SK-N-MC (cell line): Measurements from ENCODE around the gene PSG2.
"Not testable (repeated sequence)": the region's sequence is repeated elsewhere in the genome, so short reads cannot be mapped to it uniquely, and the experiment has no call there.

ENCODE experiments used
- EZH2 ChIP-seq: fragments of 200-600 bp; sonication (generic); IDR thresholded peaks from one replicate; pipeline ENCODE4 v1.6.1; 2017; ENCODE audit warnings: antibody characterized with exemption
- POLR2AphosphoS5 ChIP-seq: IDR thresholded peaks from 2 replicates; pipeline ENCODE4 v1.6.1; 2012; ENCODE audit warnings: mild to moderate bottlenecking, low read depth, low read length, borderline replicate concordance

DNA sequence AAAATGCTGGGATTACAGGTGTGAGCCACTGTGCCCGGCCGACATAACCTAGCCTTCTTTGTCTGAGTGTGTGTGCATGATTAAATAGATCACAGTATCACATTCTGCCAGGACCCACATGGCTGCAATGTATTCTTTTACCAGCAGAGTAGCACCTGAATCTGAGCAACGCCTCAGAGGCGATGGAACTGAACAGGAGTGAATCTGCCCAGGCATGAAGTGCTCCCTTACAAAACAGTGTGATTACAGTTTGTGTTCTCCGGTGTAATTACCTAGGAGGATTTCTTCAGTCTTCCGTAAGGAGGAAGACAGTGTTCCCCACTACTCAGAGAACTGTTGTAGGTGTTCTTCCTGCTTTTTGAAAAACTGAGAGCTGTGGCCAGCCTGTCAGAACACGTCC, 46.7 kb upstream of the PSG2 start:
- not testable (repeated sequence) for TF ChIP-seq EZH2, POLR2AphosphoS5
